ENCODE results near the gene PCDH1. TPM values are rescaled to one million over a fixed set of nuclear protein-coding genes. Genes with fewer than 3 reads are reported as not detected.

Gene PCDH1
- polyA plus RNA-seq, 4 donors, result 15.7 to 43.9 (median 24.8) TPM

GRCh38 chr5:141863569-141864178, 14.5 kb downstream of the PCDH1 start:
- DNase-seq (no peak), FAIRE-seq (no peak)
- peaks cover 0 to 33% (median 6%) of the 10 kb centered on the region in 3 donors for H3K4me1 ChIP-seq (ENCODE audit: control insufficient read depth in 3 of 3, insufficient read depth in 2 of 3, low read depth in 1 of 3, low read length in 2 of 3)
- no peak overlapping the region for H3K27ac ChIP-seq (ENCODE audit: low read depth in 1 of 3, low read length in 2 of 3)
- H3K27me3 ChIP-seq (ENCODE audit: control insufficient read depth in 3 of 3, insufficient read depth in 3 of 3, low read length in 3 of 3), result no peaks in the 10 kb centered on the region
- H3K9me3 ChIP-seq (ENCODE audit: control insufficient read depth in 2 of 2, insufficient read depth in 1 of 2, low read depth in 1 of 2, low read length in 1 of 2), result no peaks in the 10 kb centered on the region
- H3K4me3 ChIP-seq (ENCODE audit: low read depth in 1 of 3, low read length in 3 of 3), result no peak overlapping the region
- peaks cover 0 to 75% (median 5%) of the 10 kb centered on the region in 3 donors for H3K36me3 ChIP-seq (ENCODE audit: control insufficient read depth in 3 of 3, insufficient read depth in 2 of 3, low read depth in 1 of 3, low read length in 3 of 3)
- 84 to 92% (median 88%) methylated on average over 20 of the region's 20 CpGs for WGBS, 3 donors

GRCh38 chr5:141862936-141863543, 15.2 kb downstream of the PCDH1 start:
- DNase-seq (no peak), FAIRE-seq (no peak)
- H3K9me3 ChIP-seq (ENCODE audit: control insufficient read depth in 2 of 2, insufficient read depth in 1 of 2, low read depth in 1 of 2, low read length in 1 of 2), result no peaks in the 10 kb centered on the region
- no peak overlapping the region for H3K27ac ChIP-seq (ENCODE audit: low read depth in 1 of 3, low read length in 2 of 3)
- H3K4me3 ChIP-seq (ENCODE audit: low read depth in 1 of 3, low read length in 3 of 3), result no peak overlapping the region
- WGBS, 3 donors, result 66 to 80% (median 71%) methylated on average over 14 to 16 of the region's 16 CpGs
- peaks cover 0 to 72% (median 2%) of the 10 kb centered on the region in 3 donors for H3K36me3 ChIP-seq (ENCODE audit: control insufficient read depth in 3 of 3, insufficient read depth in 2 of 3, low read depth in 1 of 3, low read length in 3 of 3)
- H3K27me3 ChIP-seq (ENCODE audit: control insufficient read depth in 3 of 3, insufficient read depth in 3 of 3, low read length in 3 of 3), result no peaks in the 10 kb centered on the region
- peaks cover 0 to 33% (median 3%) of the 10 kb centered on the region in 3 donors for H3K4me1 ChIP-seq (ENCODE audit: control insufficient read depth in 3 of 3, insufficient read depth in 2 of 3, low read depth in 1 of 3, low read length in 2 of 3)

- Histone ChIP-seq H3K36me3 (ENCODE audit: control insufficient read depth in 3 of 3, insufficient read depth in 2 of 3, low read depth in 1 of 3, low read length in 3 of 3) (peaks cover 0 to 72% (median 2%) of the 10 kb centered on the region in 3 donors), H3K9me3 (ENCODE audit: control insufficient read depth in 2 of 2, insufficient read depth in 1 of 2, low read depth in 1 of 2, low read length in 1 of 2) (no peaks in the 10 kb centered on the region), H3K4me3 (ENCODE audit: low read depth in 1 of 3, low read length in 3 of 3) (no peak overlapping the region), H3K27me3 (ENCODE audit: control insufficient read depth in 3 of 3, insufficient read depth in 3 of 3, low read length in 3 of 3) (no peaks in the 10 kb centered on the region), H3K4me1 (ENCODE audit: control insufficient read depth in 3 of 3, insufficient read depth in 2 of 3, low read depth in 1 of 3, low read length in 2 of 3) (peaks cover 0 to 15% (median 0%) of the 10 kb centered on the region in 3 donors), H3K27ac (ENCODE audit: low read depth in 1 of 3, low read length in 2 of 3) (no peak overlapping the region)
- FAIRE-seq, result no peak
- 81 to 93% (median 91%) methylated on average over 5 of the region's 5 CpGs for WGBS, 3 donors
- no peak for DNase-seq
These were observed 17.0 kb downstream of the PCDH1 start for GRCh38 chr5:141861194-141861593.

GRCh38 chr5:141858079-141858765, 20.0 kb downstream of the PCDH1 start:
- DNase-seq, result peak; percentile 45 to 63
- H3K4me3 ChIP-seq (ENCODE audit: low read depth in 1 of 3, low read length in 3 of 3), result no peak overlapping the region
- peaks cover 0 to 10% (median 0%) of the 10 kb centered on the region in 3 donors for H3K4me1 ChIP-seq (ENCODE audit: control insufficient read depth in 3 of 3, insufficient read depth in 2 of 3, low read depth in 1 of 3, low read length in 2 of 3)
- H3K36me3 ChIP-seq (ENCODE audit: control insufficient read depth in 3 of 3, insufficient read depth in 2 of 3, low read depth in 1 of 3, low read length in 3 of 3), result peaks cover 0 to 62% (median 0%) of the 10 kb centered on the region in 3 donors
- no peaks in the 10 kb centered on the region for H3K27me3 ChIP-seq (ENCODE audit: control insufficient read depth in 3 of 3, insufficient read depth in 3 of 3, low read length in 3 of 3)
- WGBS, 3 donors, result 9 to 30% (median 12%) methylated on average over 5 of the region's 5 CpGs
- peak overlapping the region in 2 of 3 donors; percentile 48 to 79 for H3K27ac ChIP-seq (ENCODE audit: low read depth in 1 of 3, low read length in 2 of 3)
- H3K9me3 ChIP-seq (ENCODE audit: control insufficient read depth in 2 of 2, insufficient read depth in 1 of 2, low read depth in 1 of 2, low read length in 1 of 2), result no peaks in the 10 kb centered on the region
- FAIRE-seq, result no peak

GRCh38 chr5:141857226-141857625, 21.0 kb downstream of the PCDH1 start:
- Histone ChIP-seq H3K4me1 (ENCODE audit: control insufficient read depth in 3 of 3, insufficient read depth in 2 of 3, low read depth in 1 of 3, low read length in 2 of 3) (peaks cover 0 to 10% (median 0%) of the 10 kb centered on the region in 3 donors), H3K27me3 (ENCODE audit: control insufficient read depth in 3 of 3, insufficient read depth in 3 of 3, low read length in 3 of 3) (no peaks in the 10 kb centered on the region), H3K36me3 (ENCODE audit: control insufficient read depth in 3 of 3, insufficient read depth in 2 of 3, low read depth in 1 of 3, low read length in 3 of 3) (peaks cover 0 to 61% (median 7%) of the 10 kb centered on the region in 3 donors), H3K4me3 (ENCODE audit: low read depth in 1 of 3, low read length in 3 of 3) (no peak overlapping the region), H3K27ac (ENCODE audit: low read depth in 1 of 3, low read length in 2 of 3) (no peak overlapping the region), H3K9me3 (ENCODE audit: control insufficient read depth in 2 of 2, insufficient read depth in 1 of 2, low read depth in 1 of 2, low read length in 1 of 2) (no peaks in the 10 kb centered on the region)
- 92 to 99% (median 92%) methylated on average over 12 of the region's 12 CpGs for WGBS, 3 donors
- FAIRE-seq (no peak), DNase-seq (no peak)

- peaks cover 0 to 59% (median 7%) of the 10 kb centered on the region in 3 donors for H3K36me3 ChIP-seq (ENCODE audit: control insufficient read depth in 3 of 3, insufficient read depth in 2 of 3, low read depth in 1 of 3, low read length in 3 of 3)
- no peak for DNase-seq
- H3K9me3 ChIP-seq (ENCODE audit: control insufficient read depth in 2 of 2, insufficient read depth in 1 of 2, low read depth in 1 of 2, low read length in 1 of 2), result no peaks in the 10 kb centered on the region
- peaks cover 0 to 10% (median 0%) of the 10 kb centered on the region in 3 donors for H3K4me1 ChIP-seq (ENCODE audit: control insufficient read depth in 3 of 3, insufficient read depth in 2 of 3, low read depth in 1 of 3, low read length in 2 of 3)
- peak overlapping the region in 1 of 3 donors; percentile 3 for H3K27ac ChIP-seq (ENCODE audit: low read depth in 1 of 3, low read length in 2 of 3)
- no peak overlapping the region for H3K4me3 ChIP-seq (ENCODE audit: low read depth in 1 of 3, low read length in 3 of 3)
- H3K27me3 ChIP-seq (ENCODE audit: control insufficient read depth in 3 of 3, insufficient read depth in 3 of 3, low read length in 3 of 3), result no peaks in the 10 kb centered on the region
- FAIRE-seq, result no peak
- 84 to 87% (median 86%) methylated on average over 20 to 21 of the region's 21 CpGs for WGBS, 3 donors
These were observed 22.0 kb downstream of the PCDH1 start for GRCh38 chr5:141856037-141856790.

- no peak overlapping the region for H3K4me3 ChIP-seq (ENCODE audit: low read depth in 1 of 3, low read length in 3 of 3)
- WGBS, 3 donors, result 38 to 42% (median 41%) methylated on average over 8 of the region's 8 CpGs
- no peak for FAIRE-seq
- no peak for DNase-seq
- H3K4me1 ChIP-seq (ENCODE audit: control insufficient read depth in 3 of 3, insufficient read depth in 2 of 3, low read depth in 1 of 3, low read length in 2 of 3), result peaks cover 0 to 13% (median 0%) of the 10 kb centered on the region in 3 donors
- peaks cover 0 to 61% (median 7%) of the 10 kb centered on the region in 3 donors for H3K36me3 ChIP-seq (ENCODE audit: control insufficient read depth in 3 of 3, insufficient read depth in 2 of 3, low read depth in 1 of 3, low read length in 3 of 3)
- no peaks in the 10 kb centered on the region for H3K9me3 ChIP-seq (ENCODE audit: control insufficient read depth in 2 of 2, insufficient read depth in 1 of 2, low read depth in 1 of 2, low read length in 1 of 2)
- no peaks in the 10 kb centered on the region for H3K27me3 ChIP-seq (ENCODE audit: control insufficient read depth in 3 of 3, insufficient read depth in 3 of 3, low read length in 3 of 3)
- H3K27ac ChIP-seq (ENCODE audit: low read depth in 1 of 3, low read length in 2 of 3), result peak overlapping the region in 2 of 3 donors; percentile 3 to 6
These were observed 22.8 kb downstream of the PCDH1 start for GRCh38 chr5:141855265-141856036.
